ENCODE measurements around the gene GTF3C4. TPM values are rescaled to one million over a fixed set of nuclear protein-coding genes. Genes with fewer than 3 reads are reported as not detected.
"Not testable (repeated sequence)": the region's sequence is repeated elsewhere in the genome, so short reads cannot be mapped to it uniquely, and the experiment has no call there.

Gene GTF3C4
- total and polyA plus RNA-seq, 2 experiments from 2014 or later = 6.1 to 19.2 TPM

DNA sequence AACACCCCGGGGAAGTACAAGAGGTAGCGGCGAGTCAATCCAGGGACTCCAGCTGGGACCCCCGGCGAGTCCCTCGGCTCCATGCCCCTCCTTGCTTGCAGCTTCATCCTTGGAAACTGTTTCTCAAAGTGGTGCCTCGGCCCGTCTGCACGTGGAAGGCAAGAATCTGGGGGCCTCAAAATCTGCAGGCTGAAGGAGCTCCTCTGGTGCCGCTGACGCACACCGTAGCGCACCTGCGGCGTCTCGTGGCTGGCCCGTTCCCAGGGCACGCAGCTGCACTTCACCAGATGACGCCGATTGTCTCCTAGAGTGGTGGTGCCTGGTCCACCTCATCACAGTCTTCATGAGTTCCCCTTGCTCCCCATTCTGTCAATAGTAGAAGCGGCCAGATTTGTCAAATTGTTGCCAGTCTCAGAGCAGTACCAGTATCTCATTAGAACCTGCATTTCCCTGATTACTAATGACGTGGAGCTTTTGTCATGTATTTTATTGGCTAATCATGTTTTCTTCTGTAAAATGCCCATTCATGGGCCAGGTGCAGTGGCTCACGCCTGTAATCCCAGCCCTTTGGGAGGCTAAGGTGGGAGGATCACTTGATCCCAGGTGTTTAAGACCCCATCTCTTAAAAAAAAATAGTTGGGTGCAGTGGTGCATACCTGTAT lies 38.6 kb downstream of the GTF3C4 start:
- no peaks in the 10 kb centered on the region for H3K4me1 ChIP-seq (ENCODE audit: insufficient read depth)
- DNase-seq (ENCODE audit: low spot score) = no peak
- no peaks in the 10 kb centered on the region for H3K79me2 ChIP-seq
- no peak overlapping the region for H2AFZ ChIP-seq
- H3K9me2 ChIP-seq (replicated peaks; ENCODE audit: insufficient read depth) = no peaks in the 10 kb centered on the region
- TF ChIP-seq, protein P1, sequence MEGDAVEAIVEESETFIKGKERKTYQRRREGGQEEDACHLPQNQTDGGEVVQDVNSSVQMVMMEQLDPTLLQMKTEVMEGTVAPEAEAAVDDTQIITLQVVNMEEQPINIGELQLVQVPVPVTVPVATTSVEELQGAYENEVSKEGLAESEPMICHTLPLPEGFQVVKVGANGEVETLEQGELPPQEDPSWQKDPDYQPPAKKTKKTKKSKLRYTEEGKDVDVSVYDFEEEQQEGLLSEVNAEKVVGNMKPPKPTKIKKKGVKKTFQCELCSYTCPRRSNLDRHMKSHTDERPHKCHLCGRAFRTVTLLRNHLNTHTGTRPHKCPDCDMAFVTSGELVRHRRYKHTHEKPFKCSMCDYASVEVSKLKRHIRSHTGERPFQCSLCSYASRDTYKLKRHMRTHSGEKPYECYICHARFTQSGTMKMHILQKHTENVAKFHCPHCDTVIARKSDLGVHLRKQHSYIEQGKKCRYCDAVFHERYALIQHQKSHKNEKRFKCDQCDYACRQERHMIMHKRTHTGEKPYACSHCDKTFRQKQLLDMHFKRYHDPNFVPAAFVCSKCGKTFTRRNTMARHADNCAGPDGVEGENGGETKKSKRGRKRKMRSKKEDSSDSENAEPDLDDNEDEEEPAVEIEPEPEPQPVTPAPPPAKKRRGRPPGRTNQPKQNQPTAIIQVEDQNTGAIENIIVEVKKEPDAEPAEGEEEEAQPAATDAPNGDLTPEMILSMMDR (IDR thresholded peaks at IDR 0.05; ENCODE audit: poor library complexity) = no peak
- no peak for TF ChIP-seq EZH2phosphoT487 (IDR thresholded peaks at IDR 0.05; ENCODE audit: low read depth, severe bottlenecking, unreplicated experiment)
- TF ChIP-seq EZH2 (IDR thresholded peaks at IDR 0.05; ENCODE audit: borderline replicate concordance) = no peak
- H3K36me3 ChIP-seq (replicated peaks; ENCODE audit: insufficient read depth, low read depth) = no peaks in the 10 kb centered on the region
- no peaks in the 10 kb centered on the region for H3K27me3 ChIP-seq
- H3K9me3 ChIP-seq (ENCODE audit: low read depth) = no peaks in the 10 kb centered on the region
- WGBS (ENCODE audit: low lambda C conversion rate, missing lambda C conversion rate) = 94% methylated on average over 23 of the region's 23 CpGs
- no peak overlapping the region for H3K27ac ChIP-seq
- H3K4me2 ChIP-seq = no peak overlapping the region
- no peak overlapping the region for H3K4me3 ChIP-seq
- no peaks in the 10 kb centered on the region for H4K20me1 ChIP-seq (ENCODE audit: insufficient read depth, poor library complexity, severe bottlenecking)

DNA sequence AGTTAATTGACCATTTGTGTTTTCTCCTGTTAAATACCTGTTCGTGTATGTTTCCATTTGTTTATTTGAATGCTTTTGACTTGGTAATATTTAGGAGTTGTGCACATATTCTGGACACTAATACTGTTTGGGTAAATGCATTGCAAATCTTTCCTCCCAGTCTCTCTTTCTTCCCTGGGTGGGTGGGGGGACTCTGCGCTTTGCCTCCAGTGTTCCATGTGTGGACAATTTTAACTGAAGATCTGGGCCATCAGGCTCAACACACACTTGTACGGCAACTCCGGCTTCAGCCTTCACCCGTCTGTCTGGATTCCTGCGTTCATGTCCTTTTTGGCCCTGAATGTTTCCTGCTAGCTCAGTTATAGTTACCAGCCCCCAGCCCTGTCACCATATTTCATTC lies 40.1 kb downstream of the GTF3C4 start:
- Histone ChIP-seq H3K27me3 (no peaks in the 10 kb centered on the region), H3K4me1 (ENCODE audit: insufficient read depth) (no peaks in the 10 kb centered on the region), H3K27ac (no peak overlapping the region), H3K36me3 (replicated peaks; ENCODE audit: insufficient read depth, low read depth) (no peaks in the 10 kb centered on the region), H3K9me2 (replicated peaks; ENCODE audit: insufficient read depth) (no peaks in the 10 kb centered on the region), H4K20me1 (ENCODE audit: insufficient read depth, poor library complexity, severe bottlenecking) (no peaks in the 10 kb centered on the region), H3K4me2 (no peak overlapping the region), H3K4me3 (no peak overlapping the region), H2AFZ (no peak overlapping the region), H3K9me3 (ENCODE audit: low read depth) (no peaks in the 10 kb centered on the region), H3K79me2 (no peaks in the 10 kb centered on the region)
- TF ChIP-seq EZH2 (IDR thresholded peaks at IDR 0.05; ENCODE audit: borderline replicate concordance) (no peak), EZH2phosphoT487 (IDR thresholded peaks at IDR 0.05; ENCODE audit: low read depth, severe bottlenecking, unreplicated experiment) (no peak)
- TF ChIP-seq, protein P1 (IDR thresholded peaks at IDR 0.05; ENCODE audit: poor library complexity) = no peak
- 90% methylated on average over 6 of the region's 6 CpGs for WGBS (ENCODE audit: low lambda C conversion rate, missing lambda C conversion rate)
- no peak for DNase-seq (ENCODE audit: low spot score)

- H3K4me2 ChIP-seq; H3K4me1 ChIP-seq (ENCODE audit: insufficient read depth); H4K20me1 ChIP-seq (ENCODE audit: insufficient read depth, poor library complexity, severe bottlenecking); H3K27me3 ChIP-seq; H2AFZ ChIP-seq; H3K79me2 ChIP-seq; H3K27ac ChIP-seq; H3K9me2 ChIP-seq (replicated peaks; ENCODE audit: insufficient read depth); H3K9me3 ChIP-seq (ENCODE audit: low read depth); H3K36me3 ChIP-seq (replicated peaks; ENCODE audit: insufficient read depth, low read depth); H3K4me3 ChIP-seq; DNase-seq (ENCODE audit: low spot score): not testable (repeated sequence)
- 94% methylated on average over 5 of the region's 5 CpGs for WGBS (ENCODE audit: low lambda C conversion rate, missing lambda C conversion rate)
Measured at GRCh38 chr9:132711152-132711551, 40.9 kb downstream of the GTF3C4 start.

DNA sequence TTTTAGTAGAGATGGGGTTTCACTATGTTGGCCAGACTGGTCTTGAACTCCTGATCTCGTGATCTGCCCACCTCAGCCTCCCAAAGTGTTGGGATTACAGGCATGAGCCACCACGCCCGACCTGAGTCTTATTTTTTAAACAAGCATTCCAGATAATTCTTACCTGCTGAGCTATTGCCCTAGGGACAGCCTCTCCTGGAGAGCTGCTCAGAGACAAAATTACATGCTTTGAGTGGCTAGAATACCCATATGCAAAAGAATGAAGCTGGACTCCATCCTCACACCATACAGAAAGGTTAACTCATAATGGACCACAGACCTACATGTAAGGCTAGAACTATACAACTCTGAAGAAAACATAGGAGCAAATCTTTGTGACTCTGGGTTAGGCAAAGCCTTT lies 41.6 kb downstream of the GTF3C4 start:
- no peaks in the 10 kb centered on the region for H4K20me1 ChIP-seq (ENCODE audit: insufficient read depth, poor library complexity, severe bottlenecking)
- H3K4me3 ChIP-seq = no peak overlapping the region
- no peaks in the 10 kb centered on the region for H3K79me2 ChIP-seq
- no peaks in the 10 kb centered on the region for H3K9me2 ChIP-seq (replicated peaks; ENCODE audit: insufficient read depth)
- H3K27ac ChIP-seq = no peak overlapping the region
- H3K27me3 ChIP-seq = peaks cover under 1% of the 10 kb centered on the region
- no peak overlapping the region for H2AFZ ChIP-seq
- no peak overlapping the region for H3K4me2 ChIP-seq
- H3K36me3 ChIP-seq (replicated peaks; ENCODE audit: insufficient read depth, low read depth) = no peaks in the 10 kb centered on the region
- WGBS (ENCODE audit: low lambda C conversion rate, missing lambda C conversion rate) = 86% methylated on average over 3 of the region's 3 CpGs
- no peaks in the 10 kb centered on the region for H3K4me1 ChIP-seq (ENCODE audit: insufficient read depth)
- no peaks in the 10 kb centered on the region for H3K9me3 ChIP-seq (ENCODE audit: low read depth)
- DNase-seq (ENCODE audit: low spot score) = no peak
- TF ChIP-seq, protein P1 (IDR thresholded peaks at IDR 0.05; ENCODE audit: poor library complexity) = no peak
- TF ChIP-seq EZH2phosphoT487 (IDR thresholded peaks at IDR 0.05; ENCODE audit: low read depth, severe bottlenecking, unreplicated experiment) (no peak), EZH2 (IDR thresholded peaks at IDR 0.05; ENCODE audit: borderline replicate concordance) (no peak)

All from hepatocyte (in vitro differentiated cells).